Endodermal cell (in vitro differentiated cells): ENCODE measurements around the gene ST6GALNAC4. TPM values are rescaled to one million over a fixed set of nuclear protein-coding genes. Genes with fewer than 3 reads are reported as not detected.

Experiments
- DNase-seq: peaks from one replicate; pipeline ENCODE4 v3.0.0-alpha.2; 2017
- H3K27ac ChIP-seq: 2 replicates; pipeline ENCODE4 v1.5.1; 2013; ENCODE audit warnings: mild to moderate bottlenecking, low read depth, low read length, moderate library complexity
- H3K27me3 ChIP-seq: 2 replicates; pipeline ENCODE4 v1.6.1; 2013; ENCODE audit warnings: mild to moderate bottlenecking, low read length, moderate library complexity; ENCODE audit not compliant: insufficient read depth, control insufficient read depth, poor library complexity, severe bottlenecking
- H3K36me3 ChIP-seq: 2 replicates; pipeline ENCODE4 v1.7.0; 2013; ENCODE audit warnings: mild to moderate bottlenecking, low read length, moderate library complexity; ENCODE audit not compliant: control insufficient read depth, insufficient read depth
- H3K4me1 ChIP-seq: one replicate; pipeline ENCODE4 v1.7.0; 2013; ENCODE audit warnings: low read length; ENCODE audit not compliant: control insufficient read depth, insufficient read depth
- H3K4me3 ChIP-seq: 2 replicates; pipeline ENCODE4 v1.5.1; 2013; ENCODE audit warnings: mild to moderate bottlenecking, low read length, moderate library complexity
- H3K9ac ChIP-seq: 2 replicates; pipeline ENCODE4 v1.6.1; 2013; ENCODE audit warnings: mild to moderate bottlenecking, low read length, moderate library complexity; ENCODE audit not compliant: poor library complexity, severe bottlenecking; ENCODE audit errors: extremely low read depth
- H3K9me3 ChIP-seq: 2 replicates; pipeline ENCODE4 v1.6.1; 2013; ENCODE audit warnings: mild to moderate bottlenecking, low read length, moderate library complexity; ENCODE audit not compliant: control insufficient read depth
- H3K27ac Mint-ChIP-seq: 2 replicates; pipeline ENCODE4 v1.8.0; 2020; ENCODE audit warnings: mixed read lengths
- H3K27me3 Mint-ChIP-seq: 2 replicates; pipeline ENCODE4 v1.8.0; 2021; ENCODE audit warnings: mild to moderate bottlenecking, mixed read lengths; ENCODE audit not compliant: insufficient read depth
- H3K36me3 Mint-ChIP-seq: 2 replicates; pipeline ENCODE4 v1.8.0; 2020; ENCODE audit warnings: low read depth, mixed read lengths
- H3K4me1 Mint-ChIP-seq: 2 replicates; pipeline ENCODE4 v1.8.0; 2020; ENCODE audit warnings: mixed read lengths
- H3K4me3 Mint-ChIP-seq: 2 replicates; pipeline ENCODE4 v1.8.0; 2020; ENCODE audit warnings: mild to moderate bottlenecking, moderate library complexity, mixed read lengths
- H3K9me3 Mint-ChIP-seq: 2 replicates; pipeline ENCODE4 v1.8.0; 2020; ENCODE audit warnings: mild to moderate bottlenecking, mixed read lengths
- CTCF ChIP-seq: fragments of 200-600 bp; sonication (generic); conservative IDR thresholded peaks from 2 replicates; pipeline ENCODE4 v1.5.0; 2021; ENCODE audit warnings: antibody characterized with exemption, mild to moderate bottlenecking
- WGBS, 2 experiments: methylation state at CpG; one replicate each; pipeline versions ENCODE4 v1.1.5 to v1.1.7; 2013; ENCODE audit warnings: missing lambda C conversion rate in 2 of 2, mixed read lengths in 1 of 2; ENCODE audit not compliant: insufficient coverage in 1 of 2, insufficient read length in 1 of 2; 5-methylcytosine and 5-hydroxymethylcytosine counted together
- total RNA-seq, 2 donors: library from RNA; stranded (reverse); fragmentation: NEBNext Ultra II Directional in 1 of 2; extraction: Animal tissue kit (Norgen Biotek cat#: 25700) in 1 of 2; gene quantifications; 2 replicates in 1 of 2; 3 replicates in 1 of 2; pipeline ENCODE4 v1.2.1, GENCODE V29; 2021

Gene ST6GALNAC4
- total RNA-seq, 2 donors from 2014 or later = 8.3 to 12.7 TPM

DNA sequence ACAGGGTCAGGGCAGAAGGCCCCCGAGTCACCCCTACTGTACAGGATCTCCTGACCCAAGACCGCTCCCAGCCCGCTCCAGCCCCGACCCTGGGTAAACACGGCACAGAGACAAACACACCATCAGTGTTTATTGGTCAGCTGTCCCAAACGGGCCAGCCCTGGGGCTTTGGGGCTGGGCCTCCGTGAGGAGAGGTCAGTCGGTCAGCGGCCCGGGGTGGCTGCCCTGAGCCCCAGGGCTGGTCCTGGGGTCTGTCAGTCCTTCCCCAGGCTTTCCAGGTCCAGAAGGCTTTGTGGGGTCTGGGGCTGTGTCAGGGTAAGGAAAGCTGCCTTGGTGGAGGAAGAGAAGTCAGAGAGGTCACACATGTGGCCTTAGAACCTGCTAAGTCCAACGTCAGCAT is 18.1 kb upstream of the ST6GALNAC4 start:
- no peak for TF ChIP-seq CTCF
- Histone ChIP-seq H3K4me1 (no peaks in the 10 kb centered on the region), H3K9me3 (no peaks in the 10 kb centered on the region), H3K36me3 (peaks cover 4% of the 10 kb centered on the region), H3K27me3 (peaks cover 3% of the 10 kb centered on the region), H3K9ac (no peak overlapping the region), H3K4me3 (no peak overlapping the region), H3K27ac (no peak overlapping the region)
- Mint-ChIP-seq H3K4me3 (no peak overlapping the region), H3K4me1 (peaks cover 29% of the 10 kb centered on the region), H3K36me3 (peaks cover 7% of the 10 kb centered on the region), H3K9me3 (no peaks in the 10 kb centered on the region), H3K27me3 (peaks cover 6% of the 10 kb centered on the region), H3K27ac (no peak overlapping the region)
- WGBS, 2 experiments = 87 to 92% methylated on average over 2 to 11 of the region's 11 CpGs
- DNase-seq = no peak

DNA sequence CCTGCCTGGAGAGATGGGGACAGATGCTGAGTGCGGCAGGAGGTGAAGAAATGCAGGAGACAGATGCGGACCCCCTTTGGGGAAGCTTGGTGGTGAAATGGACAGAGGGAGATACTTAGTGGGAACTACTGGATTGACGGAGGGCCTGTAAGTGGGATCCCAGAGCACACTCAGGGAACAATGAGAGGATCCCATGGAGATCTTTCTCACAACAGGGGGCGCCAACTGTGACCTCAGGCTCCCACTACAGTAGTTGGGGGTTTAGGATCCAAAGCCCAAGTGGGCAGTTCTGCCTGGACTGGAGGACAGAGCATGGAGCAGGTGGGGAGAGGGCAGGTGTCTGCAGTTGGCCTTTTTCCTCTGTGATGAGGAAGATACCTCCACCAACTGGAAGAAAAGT is 17.4 kb upstream of the ST6GALNAC4 start:
- Mint-ChIP-seq H3K9me3 (no peaks in the 10 kb centered on the region), H3K4me1 (peaks cover 30% of the 10 kb centered on the region), H3K27ac (peak overlapping the region; percentile 83), H3K4me3 (no peak overlapping the region), H3K27me3 (peaks cover 13% of the 10 kb centered on the region), H3K36me3 (peaks cover 7% of the 10 kb centered on the region)
- Histone ChIP-seq H3K9ac (no peak overlapping the region), H3K36me3 (no peaks in the 10 kb centered on the region), H3K27ac (no peak overlapping the region), H3K27me3 (peaks cover 11% of the 10 kb centered on the region), H3K4me1 (no peaks in the 10 kb centered on the region), H3K9me3 (no peaks in the 10 kb centered on the region), H3K4me3 (no peak overlapping the region)
- TF ChIP-seq CTCF = no peak
- WGBS, 2 experiments = 94 to 95% methylated on average over 4 of the region's 4 CpGs
- no peak for DNase-seq

GRCh38 chr9:127931092-127931881 is 14.4 kb upstream of the ST6GALNAC4 start:
- no peak overlapping the region for H3K9ac ChIP-seq
- H3K36me3 Mint-ChIP-seq = peaks cover 7% of the 10 kb centered on the region
- peak; percentile 76 for DNase-seq
- peaks cover 18% of the 10 kb centered on the region for H3K4me1 Mint-ChIP-seq
- H3K9me3 Mint-ChIP-seq = no peaks in the 10 kb centered on the region
- peaks cover 38% of the 10 kb centered on the region for H3K27me3 Mint-ChIP-seq
- no peaks in the 10 kb centered on the region for H3K9me3 ChIP-seq
- H3K4me3 ChIP-seq = peak overlapping the region; percentile 77
- no peaks in the 10 kb centered on the region for H3K36me3 ChIP-seq
- H3K27me3 ChIP-seq = peaks cover 38% of the 10 kb centered on the region
- H3K27ac ChIP-seq = no peak overlapping the region
- H3K4me1 ChIP-seq = no peaks in the 10 kb centered on the region
- H3K4me3 Mint-ChIP-seq = peak overlapping the region; percentile 48
- peak overlapping the region; percentile 17 for H3K27ac Mint-ChIP-seq
- TF ChIP-seq CTCF = no peak
- 38 to 39% methylated on average over 14 to 18 of the region's 18 CpGs for WGBS, 2 experiments
